ENCODE measurements around the gene MUC5AC.

MUC5AC gene

DNA sequence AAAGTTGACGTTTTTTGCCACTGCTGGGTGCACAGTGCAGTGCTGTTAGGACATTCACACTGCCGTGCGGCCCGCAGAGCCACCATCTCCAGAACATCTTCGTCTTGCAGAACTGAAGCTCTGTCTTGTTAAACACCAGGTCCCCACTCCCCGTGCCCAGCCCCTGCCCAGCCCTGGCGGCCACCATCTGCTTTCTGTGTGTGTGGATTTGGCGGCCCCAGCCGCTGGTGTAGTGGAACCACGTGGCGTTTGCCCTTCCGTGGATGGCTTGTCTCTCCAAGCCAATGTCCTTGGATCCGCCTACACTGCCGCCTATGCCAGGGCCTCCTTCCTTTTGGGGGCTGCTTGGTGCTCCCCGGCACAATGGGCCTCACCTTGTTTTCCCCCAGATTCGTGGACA lies 8.2 kb upstream of the MUC5AC start:
- no peak for DNase-seq (ENCODE audit: low read depth in 2 of 2)
- TF ChIP-seq, protein P1, sequence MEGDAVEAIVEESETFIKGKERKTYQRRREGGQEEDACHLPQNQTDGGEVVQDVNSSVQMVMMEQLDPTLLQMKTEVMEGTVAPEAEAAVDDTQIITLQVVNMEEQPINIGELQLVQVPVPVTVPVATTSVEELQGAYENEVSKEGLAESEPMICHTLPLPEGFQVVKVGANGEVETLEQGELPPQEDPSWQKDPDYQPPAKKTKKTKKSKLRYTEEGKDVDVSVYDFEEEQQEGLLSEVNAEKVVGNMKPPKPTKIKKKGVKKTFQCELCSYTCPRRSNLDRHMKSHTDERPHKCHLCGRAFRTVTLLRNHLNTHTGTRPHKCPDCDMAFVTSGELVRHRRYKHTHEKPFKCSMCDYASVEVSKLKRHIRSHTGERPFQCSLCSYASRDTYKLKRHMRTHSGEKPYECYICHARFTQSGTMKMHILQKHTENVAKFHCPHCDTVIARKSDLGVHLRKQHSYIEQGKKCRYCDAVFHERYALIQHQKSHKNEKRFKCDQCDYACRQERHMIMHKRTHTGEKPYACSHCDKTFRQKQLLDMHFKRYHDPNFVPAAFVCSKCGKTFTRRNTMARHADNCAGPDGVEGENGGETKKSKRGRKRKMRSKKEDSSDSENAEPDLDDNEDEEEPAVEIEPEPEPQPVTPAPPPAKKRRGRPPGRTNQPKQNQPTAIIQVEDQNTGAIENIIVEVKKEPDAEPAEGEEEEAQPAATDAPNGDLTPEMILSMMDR (IDR thresholded peaks at IDR 0.05; ENCODE audit: low read depth, low read length): no peak

DNA sequence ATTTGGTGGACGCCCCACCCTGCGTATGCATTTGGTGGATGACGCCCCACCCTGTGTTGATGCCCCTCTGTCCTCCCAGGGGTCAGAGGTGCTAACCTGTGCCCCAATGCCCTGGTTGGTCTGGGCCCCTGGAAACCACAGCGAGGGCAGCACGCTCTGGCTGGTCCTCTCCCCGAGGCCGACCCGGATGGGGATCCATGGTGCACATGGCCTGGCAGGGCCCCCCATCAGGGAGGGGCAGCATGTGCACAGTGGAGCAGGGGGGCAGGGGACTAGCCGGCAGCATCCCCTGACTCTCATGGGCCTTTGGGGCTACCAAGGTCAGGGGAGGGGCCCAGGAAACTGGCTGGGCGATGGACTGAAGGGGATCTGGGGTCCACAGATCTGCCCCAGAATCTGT lies 7.6 kb upstream of the MUC5AC start:
- no peak overlapping the region for H3K4me3 ChIP-seq (replicated peaks in 1 of 2; ENCODE audit: low read depth in 2 of 2, low read length in 2 of 2)
- DNase-seq (ENCODE audit: low read depth in 2 of 2): no peak
- TF ChIP-seq, protein P1 (IDR thresholded peaks at IDR 0.05; ENCODE audit: low read depth, low read length): no peak

More for the DNA sequence above, 8.2 kb upstream of the MUC5AC start:
- no peak overlapping the region for H3K4me3 ChIP-seq (replicated peaks in 1 of 2; ENCODE audit: low read depth in 2 of 2, low read length in 2 of 2)

DNA sequence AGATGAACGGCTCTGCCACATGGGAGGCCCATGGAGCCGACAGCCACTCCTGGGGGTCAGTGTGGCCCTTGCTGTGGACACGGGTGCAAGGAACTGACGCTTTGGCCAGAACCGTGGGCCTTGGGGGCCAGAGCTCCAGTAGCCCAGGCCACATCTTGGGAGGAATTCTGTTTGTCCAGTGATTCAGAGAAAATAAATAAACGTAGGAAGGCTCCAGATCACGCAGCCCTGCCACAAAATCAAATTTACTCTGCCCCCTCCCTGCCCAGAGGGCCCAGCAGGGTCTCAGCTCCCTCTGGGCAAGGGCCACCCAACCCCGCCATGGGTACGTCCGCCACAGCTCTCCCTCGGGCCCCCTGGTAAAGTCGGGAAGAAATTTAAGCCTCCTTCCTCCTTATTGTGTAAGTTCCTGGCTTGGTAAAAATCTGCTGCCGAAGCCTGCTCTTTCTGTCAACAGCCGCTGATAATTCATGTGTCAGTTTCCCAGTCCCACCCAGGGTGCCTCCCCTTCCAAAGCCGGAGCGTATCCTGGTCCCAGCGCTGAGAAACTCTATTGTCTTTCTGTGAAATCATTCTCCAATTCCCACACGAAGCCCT lies 6.9 kb upstream of the MUC5AC start:
- TF ChIP-seq, protein P1 (IDR thresholded peaks at IDR 0.05; ENCODE audit: low read depth, low read length): no peak
- no peak overlapping the region for H3K4me3 ChIP-seq (replicated peaks in 1 of 2; ENCODE audit: low read depth in 2 of 2, low read length in 2 of 2)
- DNase-seq (ENCODE audit: low read depth in 2 of 2): peak; percentile 69 to 82

DNA sequence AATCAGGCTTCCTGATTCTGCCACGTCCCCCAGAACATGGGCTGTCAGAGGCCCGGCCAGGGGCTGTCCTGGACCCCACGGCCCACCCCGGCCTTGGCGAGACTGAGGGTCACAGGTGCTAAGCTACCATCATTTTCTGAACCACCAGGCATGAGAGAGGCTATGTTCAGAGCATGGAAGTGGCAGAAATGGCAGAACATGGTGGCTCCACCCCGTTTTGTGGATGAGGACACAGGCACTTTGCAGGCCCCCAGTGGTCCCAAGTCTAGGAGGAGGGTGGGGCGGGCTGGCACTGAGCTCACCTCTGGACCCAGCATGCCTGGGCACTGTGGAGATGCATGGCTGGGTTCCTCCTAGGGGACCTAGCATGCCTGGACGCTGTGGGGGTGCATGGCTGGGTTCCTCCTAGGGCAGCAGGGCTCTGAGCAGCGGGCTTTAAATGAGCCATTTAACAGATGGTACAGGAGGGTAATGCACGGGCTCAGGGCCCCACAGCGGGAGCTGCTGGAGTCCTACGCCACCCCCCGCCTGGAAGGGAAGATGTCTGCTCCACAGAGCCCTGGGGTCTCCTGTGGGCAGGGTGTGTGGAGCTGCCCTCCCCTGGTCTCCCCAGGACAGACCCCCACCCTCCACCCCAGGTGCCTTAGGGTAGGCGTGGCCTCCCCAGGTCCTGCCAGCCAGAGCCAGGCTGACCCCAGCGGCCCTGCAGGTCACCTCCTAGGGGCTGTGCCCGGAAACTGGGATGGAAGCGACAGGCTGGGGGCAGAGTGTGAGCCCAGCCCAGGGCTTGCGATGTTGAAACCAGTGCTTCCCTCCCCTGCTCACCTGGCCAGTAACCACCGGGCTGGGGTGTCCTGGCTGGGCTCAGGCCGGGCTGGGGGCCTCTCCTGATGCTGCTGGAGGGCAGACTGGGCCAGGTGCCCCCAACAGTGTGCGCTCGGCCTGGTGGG lies 6.1 kb upstream of the MUC5AC start:
- no peak for DNase-seq (ENCODE audit: low read depth in 2 of 2)
- H3K4me3 ChIP-seq (replicated peaks in 1 of 2; ENCODE audit: low read depth in 2 of 2, low read length in 2 of 2): no peak overlapping the region
- TF ChIP-seq, protein P1 (IDR thresholded peaks at IDR 0.05; ENCODE audit: low read depth, low read length): no peak

DNA sequence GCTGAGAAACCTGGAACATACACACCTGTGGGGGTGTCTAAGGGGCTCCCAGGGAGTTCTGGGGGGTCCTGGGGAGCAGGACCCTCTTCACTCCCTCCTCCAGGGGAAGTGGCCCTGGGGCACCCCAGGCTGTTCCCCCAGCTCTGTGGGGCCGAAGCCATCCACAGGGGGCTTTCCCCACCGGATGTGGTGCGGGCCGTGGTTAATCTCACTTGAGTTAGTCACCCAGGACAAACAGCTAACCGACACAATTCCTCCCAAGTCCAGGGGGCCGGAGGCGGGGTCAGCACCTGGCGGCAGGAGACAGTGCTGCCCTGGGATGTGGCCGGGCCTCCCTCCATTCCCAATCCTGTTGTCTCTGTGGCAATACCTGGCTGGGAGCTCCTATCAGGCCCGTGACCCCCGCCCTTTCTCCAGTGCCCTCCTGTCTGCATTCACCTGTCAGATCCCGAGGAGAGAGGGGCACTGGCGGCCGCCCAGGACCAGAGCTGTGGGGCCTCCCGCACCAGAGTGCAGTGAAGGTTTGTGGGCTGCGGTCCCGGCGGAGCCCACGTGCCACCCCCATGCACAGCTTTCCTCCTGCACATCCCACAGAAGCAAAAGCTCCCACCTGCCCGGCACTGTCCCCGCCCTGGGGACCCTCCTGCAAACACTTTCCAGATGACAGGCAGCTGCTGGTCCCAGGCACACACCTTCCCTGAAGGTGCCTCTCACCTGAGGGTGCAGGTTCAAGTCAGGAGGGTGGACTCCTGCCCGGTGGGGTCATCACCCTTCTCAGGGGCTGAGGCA lies 5.2 kb upstream of the MUC5AC start:
- H3K4me3 ChIP-seq (replicated peaks in 1 of 2; ENCODE audit: low read depth in 2 of 2, low read length in 2 of 2): no peak overlapping the region
- DNase-seq (ENCODE audit: low read depth in 2 of 2): peak; percentile 15 to 66
- TF ChIP-seq, protein P1 (IDR thresholded peaks at IDR 0.05; ENCODE audit: low read depth, low read length): no peak

DNA sequence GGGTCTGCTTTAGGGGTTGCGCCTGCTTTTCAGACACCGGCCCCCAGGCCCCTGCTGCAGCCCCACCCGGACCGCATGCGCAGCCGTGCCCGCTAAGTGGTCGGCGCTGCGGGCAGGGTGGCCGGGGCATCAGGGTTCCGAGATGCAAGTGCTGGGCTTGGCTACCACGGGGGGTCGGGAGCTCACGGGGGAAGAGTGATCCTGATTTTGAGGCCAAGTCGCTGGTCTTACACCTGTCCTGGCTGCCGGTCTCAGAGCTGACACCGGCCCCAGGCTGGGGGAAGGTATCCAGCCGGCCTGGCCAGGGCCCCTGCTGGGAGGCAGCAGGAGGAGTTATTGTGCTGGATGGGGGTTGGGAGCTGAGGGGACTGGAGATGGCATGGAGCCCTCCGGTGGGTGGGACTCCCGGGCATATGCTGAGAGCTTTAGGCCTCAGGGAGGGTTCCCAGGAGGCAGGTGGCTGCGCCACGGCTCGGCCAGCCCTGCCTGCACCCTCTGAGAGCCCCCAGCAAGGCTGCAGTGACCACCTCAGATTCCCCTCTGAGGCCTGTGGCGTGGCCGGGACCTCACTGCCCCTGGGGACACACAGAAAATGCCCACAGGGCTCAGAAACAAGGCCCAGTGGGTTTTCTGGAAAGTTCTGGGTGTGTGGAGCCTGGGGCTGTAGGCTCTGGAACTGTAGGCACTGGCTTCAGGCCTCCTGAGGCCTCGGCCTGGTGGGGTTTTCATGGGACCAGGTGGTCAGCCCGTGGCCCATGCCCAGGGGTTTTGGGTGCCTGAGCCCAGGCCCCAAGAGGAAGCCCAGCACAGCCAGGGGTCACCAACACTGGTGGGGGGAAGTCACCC lies 4.4 kb upstream of the MUC5AC start:
- no peak for DNase-seq (ENCODE audit: low read depth in 2 of 2)

More for the DNA sequence above, 4.4 kb upstream of the MUC5AC start:
- TF ChIP-seq, protein P1 (IDR thresholded peaks at IDR 0.05; ENCODE audit: low read depth, low read length): no peak
- no peak overlapping the region for H3K4me3 ChIP-seq (replicated peaks in 1 of 2; ENCODE audit: low read depth in 2 of 2, low read length in 2 of 2)

All from cardiac fibroblast (primary cell).